ACHN (cell line): ENCODE data around the gene PIAS1.
A peak's percentile ranks its signal among the peaks of the same experiment; 100 is the strongest.
"Not testable (repeated sequence)": the region's sequence is repeated elsewhere in the genome, so short reads cannot be mapped to it uniquely, and the experiment has no call there.

Experiments used
- DNase-seq: peaks from one replicate; pipeline ENCODE4 v3.0.0-alpha.2; 2015
- in situ Hi-C: cut with HindIII; loops from 2 replicates; pipeline ENCODE4 v1.10.0; 2017; ENCODE audit warnings: low sequenced_read_pairs, low pct_ligation_motif_present, low pct_unique_long_range_greater_than_20kb

Gene PIAS1

GRCh38 chr15:68151277-68151676 lies 97.2 kb downstream of the PIAS1 start:
- DNase-seq: no peak
- in situ Hi-C loops: no loop called here

GRCh38 chr15:68152342-68152741 lies 98.2 kb downstream of the PIAS1 start:
- no peak for DNase-seq
- in situ Hi-C loops: no loop called here

DNA sequence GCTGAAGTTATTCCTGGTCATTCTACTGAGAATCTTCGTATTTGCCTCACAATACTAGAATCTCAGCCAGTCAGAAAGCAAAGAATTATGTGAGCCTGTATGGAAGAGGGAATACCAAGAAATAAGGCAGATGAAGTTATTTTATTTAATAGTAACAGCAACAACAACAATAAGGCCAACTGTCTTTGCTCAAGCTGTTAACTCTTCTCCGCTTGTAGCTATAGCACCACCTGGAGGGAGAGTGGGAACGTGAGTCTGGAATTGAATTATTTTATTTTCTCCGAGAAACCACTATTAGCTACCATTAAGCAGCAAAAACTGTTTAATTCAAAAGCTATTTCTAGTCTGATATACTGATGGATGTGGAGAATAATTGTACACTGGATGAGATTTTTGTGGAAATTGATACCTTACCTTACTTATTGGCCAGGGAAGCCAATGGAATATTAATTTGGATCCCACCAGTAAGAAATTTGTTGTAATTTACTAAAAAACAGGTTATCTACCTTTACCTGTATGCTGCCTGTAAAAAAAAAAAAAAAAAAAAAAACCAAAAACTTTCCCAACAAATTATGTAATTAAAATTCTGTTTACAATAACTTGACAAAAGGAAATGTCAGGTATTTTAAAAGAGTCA lies 100.9 kb downstream of the PIAS1 start:
- in situ Hi-C loops: no loop called here
- peak; percentile 60 for DNase-seq

- in situ Hi-C loops: no loop called here
- no peak for DNase-seq
Observed at GRCh38 chr15:68157074-68157473, 103.0 kb downstream of the PIAS1 start.

- in situ Hi-C loops: no loop called here
- DNase-seq: no peak
Observed at GRCh38 chr15:68158046-68158628, 104.0 kb downstream of the PIAS1 start.

DNA sequence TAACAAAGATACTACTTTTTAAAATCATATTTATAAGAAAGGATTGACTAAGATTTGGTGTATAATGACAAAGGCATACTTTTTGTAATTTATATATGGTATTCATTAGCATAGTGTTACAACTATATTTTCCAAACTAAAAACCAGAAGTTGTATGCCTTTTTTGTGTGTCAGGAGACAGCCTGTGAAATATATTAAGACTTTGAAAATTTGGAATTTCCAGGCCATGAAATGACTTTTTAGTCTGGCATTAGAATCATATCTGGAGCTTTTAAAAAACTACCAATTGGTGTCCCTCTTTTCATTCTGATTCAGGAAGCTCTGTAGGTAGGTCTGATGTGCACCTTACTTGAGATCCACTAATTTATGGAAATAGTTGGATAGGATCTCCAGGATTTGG lies 109.1 kb downstream of the PIAS1 start:
- in situ Hi-C loops: no loop called here
- DNase-seq: no peak

- in situ Hi-C loops: no loop called here
- no peak for DNase-seq
Observed at GRCh38 chr15:68166847-68167246, 112.7 kb downstream of the PIAS1 start.

- DNase-seq, in situ Hi-C loops: not testable (repeated sequence)
Observed at GRCh38 chr15:68172037-68172436, 117.9 kb downstream of the PIAS1 start.

- DNase-seq: no peak
- in situ Hi-C loops: no loop called here
Observed at GRCh38 chr15:68173119-68173518, 119.0 kb downstream of the PIAS1 start.

DNA sequence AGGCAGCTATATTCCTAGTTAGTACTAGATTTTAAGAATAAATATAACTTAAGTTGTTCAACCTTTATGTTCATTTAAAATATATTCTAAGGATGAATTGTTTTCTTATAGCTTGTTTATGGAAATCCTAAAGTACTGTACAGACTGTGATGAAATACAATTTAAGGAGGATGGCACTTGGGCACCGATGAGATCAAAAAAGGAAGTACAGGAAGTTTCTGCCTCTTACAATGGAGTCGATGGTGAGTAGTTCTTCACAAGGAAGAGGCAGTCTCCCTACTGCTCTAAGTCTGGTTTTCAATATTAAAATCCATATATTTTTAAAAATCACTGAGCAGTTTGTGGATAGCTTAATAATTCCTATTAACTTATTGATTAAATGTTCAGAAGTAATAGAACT lies 121.4 kb downstream of the PIAS1 start:
- DNase-seq: no peak
- in situ Hi-C loops: no loop called here

GRCh38 chr15:68176601-68177000 lies 122.5 kb downstream of the PIAS1 start:
- DNase-seq: no peak
- in situ Hi-C loops: no loop called here

DNA sequence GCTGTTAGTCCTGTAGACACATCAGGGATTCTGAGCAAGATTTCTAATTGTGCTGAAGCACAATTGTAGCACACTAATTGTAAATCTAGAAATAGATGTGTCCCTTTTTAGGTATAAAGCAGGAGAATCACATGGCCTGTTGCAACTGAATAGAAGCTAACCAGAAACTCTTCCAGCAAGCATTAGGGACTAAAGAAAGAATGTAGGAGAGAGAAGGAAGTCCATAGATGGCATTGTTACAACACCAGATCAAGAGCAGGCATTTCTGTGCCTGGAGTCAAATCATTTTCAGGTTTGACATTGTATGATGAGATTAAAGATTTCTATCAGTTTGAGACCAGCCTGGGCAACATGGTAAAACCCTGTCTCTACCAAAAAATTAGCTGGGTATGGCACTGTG lies 123.6 kb downstream of the PIAS1 start:
- in situ Hi-C loops: no loop called here
- no peak for DNase-seq

- in situ Hi-C loops: no loop called here
- no peak for DNase-seq
Observed at GRCh38 chr15:68183616-68184315, 129.7 kb downstream of the PIAS1 start.

- DNase-seq: no peak
- in situ Hi-C loops: no loop called here
Observed at GRCh38 chr15:68184616-68185480, 130.7 kb downstream of the PIAS1 start.

DNA sequence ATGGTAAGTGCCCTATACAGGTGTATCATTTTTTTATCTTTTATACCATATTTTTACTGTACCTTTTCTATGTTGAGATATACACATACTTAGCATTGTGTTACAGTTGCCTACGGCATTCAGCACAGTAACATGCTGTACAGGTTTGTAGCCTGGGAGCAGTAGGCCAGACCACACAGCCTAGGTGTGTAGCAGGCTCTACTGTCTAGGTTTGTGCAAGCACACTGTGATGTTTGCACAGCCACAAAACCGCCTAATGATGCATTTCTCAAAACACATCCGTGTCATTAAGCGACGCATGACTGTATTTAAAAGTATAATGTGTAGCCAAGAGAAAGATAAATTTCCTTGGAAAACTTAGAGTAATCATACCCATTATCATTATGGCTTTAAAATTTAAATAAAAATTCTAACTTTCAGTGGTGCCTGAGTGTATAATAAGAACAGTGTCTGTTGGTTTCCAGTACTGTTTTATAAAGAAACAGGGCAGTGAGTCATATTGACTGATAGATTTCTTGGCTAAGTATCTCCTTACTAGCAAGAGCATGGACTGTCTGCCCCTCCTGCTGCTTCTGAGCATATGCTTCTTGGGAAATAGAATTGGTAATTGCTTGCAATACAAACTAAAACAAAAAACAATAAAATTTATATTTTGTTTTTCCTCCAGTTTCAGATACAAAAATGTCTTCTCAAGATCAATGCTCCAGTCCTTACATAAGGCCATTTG lies 132.7 kb downstream of the PIAS1 start:
- in situ Hi-C loops: no loop called here

GRCh38 chr15:68187559-68187958 lies 133.4 kb downstream of the PIAS1 start:
- in situ Hi-C loops: no loop called here
- DNase-seq: no peak

More for the DNA sequence above, 132.7 kb downstream of the PIAS1 start:
- no peak for DNase-seq

GRCh38 chr15:68188647-68189046 lies 134.5 kb downstream of the PIAS1 start:
- no peak for DNase-seq
- in situ Hi-C loops: no loop called here

DNA sequence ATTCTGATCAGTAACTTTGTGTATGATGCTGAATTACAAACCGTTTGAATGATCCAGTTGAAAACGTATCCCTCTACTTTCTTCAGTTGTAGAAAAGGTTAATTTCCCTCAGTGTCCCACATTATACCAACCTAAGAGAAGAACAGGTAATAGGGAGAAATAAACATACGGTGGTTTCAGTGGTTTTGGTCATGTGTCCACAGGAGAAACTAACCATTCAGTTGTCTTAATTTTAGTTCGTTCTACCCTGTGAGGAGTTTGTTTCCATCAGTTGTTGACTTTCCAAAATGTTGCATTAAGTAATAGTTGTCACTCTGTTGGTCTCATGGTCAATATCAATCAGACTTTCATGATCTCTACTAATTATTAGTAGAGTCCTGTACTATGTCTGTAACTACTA lies 135.9 kb downstream of the PIAS1 start:
- in situ Hi-C loops: no loop called here
- DNase-seq: no peak

DNA sequence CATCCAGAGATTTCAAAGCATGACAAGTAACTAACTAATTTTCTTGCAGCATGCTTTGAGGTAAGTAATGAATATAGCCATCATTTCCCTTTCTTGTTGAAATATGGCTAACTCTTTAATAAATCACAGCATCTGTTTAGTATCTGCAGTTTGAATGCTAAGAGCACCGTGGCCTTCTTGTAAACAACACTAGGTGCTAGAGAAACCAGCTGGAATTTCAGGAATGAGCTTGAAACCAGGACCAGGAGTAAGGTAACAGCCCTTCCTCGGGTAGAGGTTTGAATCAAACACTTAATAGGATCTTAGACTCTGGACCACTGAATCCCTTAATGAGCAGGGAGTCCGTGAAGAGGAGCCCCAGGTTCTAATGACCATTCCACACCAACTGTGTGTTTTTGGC lies 137.4 kb downstream of the PIAS1 start:
- no peak for DNase-seq
- in situ Hi-C loops: no loop called here
